PFSK-1 (cell line): Measurements from ENCODE around the gene RNPS1.

Experiments used
- FOXP2 ChIP-seq: optimal IDR thresholded peaks from 2 replicates; pipeline ENCODE3; 2011; ENCODE audit warnings: borderline replicate concordance, control low read depth, inconsistent platforms; ENCODE audit not compliant: insufficient read depth; ENCODE audit errors: extremely low read length, extremely low read depth
- POLR2AphosphoS5 ChIP-seq: IDR thresholded peaks from 2 replicates; pipeline ENCODE4 v1.6.1; 2012; ENCODE audit warnings: low read depth, mild to moderate bottlenecking, control low read depth, low read length, moderate library complexity
- SIN3A ChIP-seq: IDR thresholded peaks from 2 replicates; pipeline ENCODE4 v1.6.1; 2012; ENCODE audit warnings: mild to moderate bottlenecking, low read length, moderate library complexity, borderline replicate concordance; ENCODE audit not compliant: insufficient read depth
- TAF1 ChIP-seq: IDR thresholded peaks from 2 replicates; pipeline ENCODE4 v1.6.1; 2012; ENCODE audit warnings: low read length, control low read depth, borderline replicate concordance; ENCODE audit not compliant: insufficient read depth
- TF ChIP-seq, protein P1 (sequence below), 2 experiments: IDR thresholded peaks; 2 replicates each; pipeline versions ENCODE4 v1.6.1 to v1.8.0; 2011 to 2012; ENCODE audit warnings: low read depth in 2 of 2, low read length in 2 of 2, control low read depth in 1 of 2, inconsistent platforms in 1 of 2, mild to moderate bottlenecking in 1 of 2, moderate library complexity in 1 of 2; ENCODE audit not compliant: insufficient read depth in 1 of 2

The RNPS1 gene

DNA sequence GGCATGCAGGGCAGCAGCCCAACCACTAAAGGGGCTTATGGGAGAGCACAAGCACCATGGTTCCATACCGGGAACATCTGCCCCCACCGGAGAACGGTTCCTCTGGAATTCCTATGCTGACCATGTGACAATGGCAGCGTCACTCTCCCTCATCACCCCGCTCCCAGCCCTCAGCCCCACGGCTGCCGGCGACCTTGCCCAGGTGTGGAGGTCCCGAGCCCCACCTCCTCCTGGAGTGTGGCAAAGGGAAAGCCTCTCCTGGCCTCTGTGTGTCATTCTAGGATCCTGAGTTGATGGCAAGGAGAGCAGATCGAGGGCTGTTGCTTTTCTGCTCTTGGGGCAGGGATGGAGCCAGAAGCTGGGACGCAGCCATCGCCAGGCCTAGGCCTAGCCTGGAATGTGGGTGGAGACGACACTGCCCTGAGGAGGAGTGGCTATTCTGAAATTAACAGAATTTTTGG lies 17.8 kb upstream of the RNPS1 start:
- no peak for TF ChIP-seq POLR2AphosphoS5
- TF ChIP-seq, protein P1, sequence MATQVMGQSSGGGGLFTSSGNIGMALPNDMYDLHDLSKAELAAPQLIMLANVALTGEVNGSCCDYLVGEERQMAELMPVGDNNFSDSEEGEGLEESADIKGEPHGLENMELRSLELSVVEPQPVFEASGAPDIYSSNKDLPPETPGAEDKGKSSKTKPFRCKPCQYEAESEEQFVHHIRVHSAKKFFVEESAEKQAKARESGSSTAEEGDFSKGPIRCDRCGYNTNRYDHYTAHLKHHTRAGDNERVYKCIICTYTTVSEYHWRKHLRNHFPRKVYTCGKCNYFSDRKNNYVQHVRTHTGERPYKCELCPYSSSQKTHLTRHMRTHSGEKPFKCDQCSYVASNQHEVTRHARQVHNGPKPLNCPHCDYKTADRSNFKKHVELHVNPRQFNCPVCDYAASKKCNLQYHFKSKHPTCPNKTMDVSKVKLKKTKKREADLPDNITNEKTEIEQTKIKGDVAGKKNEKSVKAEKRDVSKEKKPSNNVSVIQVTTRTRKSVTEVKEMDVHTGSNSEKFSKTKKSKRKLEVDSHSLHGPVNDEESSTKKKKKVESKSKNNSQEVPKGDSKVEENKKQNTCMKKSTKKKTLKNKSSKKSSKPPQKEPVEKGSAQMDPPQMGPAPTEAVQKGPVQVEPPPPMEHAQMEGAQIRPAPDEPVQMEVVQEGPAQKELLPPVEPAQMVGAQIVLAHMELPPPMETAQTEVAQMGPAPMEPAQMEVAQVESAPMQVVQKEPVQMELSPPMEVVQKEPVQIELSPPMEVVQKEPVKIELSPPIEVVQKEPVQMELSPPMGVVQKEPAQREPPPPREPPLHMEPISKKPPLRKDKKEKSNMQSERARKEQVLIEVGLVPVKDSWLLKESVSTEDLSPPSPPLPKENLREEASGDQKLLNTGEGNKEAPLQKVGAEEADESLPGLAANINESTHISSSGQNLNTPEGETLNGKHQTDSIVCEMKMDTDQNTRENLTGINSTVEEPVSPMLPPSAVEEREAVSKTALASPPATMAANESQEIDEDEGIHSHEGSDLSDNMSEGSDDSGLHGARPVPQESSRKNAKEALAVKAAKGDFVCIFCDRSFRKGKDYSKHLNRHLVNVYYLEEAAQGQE (IDR thresholded peaks at IDR 0.05; ENCODE audit: insufficient read depth in 1 of 2, low read depth in 2 of 2, low read length in 2 of 2): no peak
- TF ChIP-seq FOXP2: no peak
- TF ChIP-seq TAF1: no peak
- TF ChIP-seq SIN3A: no peak

DNA sequence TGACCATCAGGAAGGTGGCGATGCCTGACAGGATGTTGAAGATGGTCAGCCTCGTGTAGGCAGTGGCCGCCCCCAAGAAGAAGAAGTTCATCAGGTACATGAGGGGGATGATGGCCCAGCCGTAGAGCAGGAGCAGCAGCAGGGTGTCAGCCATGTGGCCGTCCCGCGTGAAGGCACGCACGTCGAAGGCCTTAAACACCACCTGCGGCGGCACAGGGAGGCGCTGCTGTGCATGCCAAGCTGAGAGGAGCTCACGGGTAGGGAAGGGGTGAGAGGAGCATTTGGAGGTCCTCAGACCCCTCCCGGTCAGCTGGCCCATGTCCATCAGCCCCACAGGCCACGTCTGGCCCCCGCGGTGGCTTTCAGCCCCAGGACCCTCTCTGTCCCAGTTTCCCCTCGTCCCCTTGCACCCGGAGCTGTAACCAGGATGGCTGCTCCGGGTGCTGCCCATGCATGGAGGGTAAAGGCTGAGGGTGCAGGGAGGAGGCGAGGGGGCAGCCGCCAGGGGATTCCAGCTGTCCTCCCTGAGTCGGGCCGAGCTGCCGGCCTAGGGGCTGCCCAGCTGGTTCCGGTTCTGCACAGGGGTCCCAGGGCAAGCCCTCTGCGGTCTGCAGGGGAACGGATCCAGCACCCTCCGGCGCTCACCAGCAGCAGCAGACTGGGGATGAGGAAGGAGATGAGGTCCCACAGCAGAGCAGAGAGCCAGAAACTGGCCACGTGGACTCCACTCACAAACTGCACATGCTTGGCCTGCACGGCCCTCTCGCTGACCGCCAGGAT lies 17.1 kb upstream of the RNPS1 start:
- TF ChIP-seq SIN3A: no peak
- TF ChIP-seq POLR2AphosphoS5: no peak
- TF ChIP-seq, protein P1 (IDR thresholded peaks at IDR 0.05; ENCODE audit: insufficient read depth in 1 of 2, low read depth in 2 of 2, low read length in 2 of 2): no peak
- TF ChIP-seq TAF1: no peak
- no peak for TF ChIP-seq FOXP2

DNA sequence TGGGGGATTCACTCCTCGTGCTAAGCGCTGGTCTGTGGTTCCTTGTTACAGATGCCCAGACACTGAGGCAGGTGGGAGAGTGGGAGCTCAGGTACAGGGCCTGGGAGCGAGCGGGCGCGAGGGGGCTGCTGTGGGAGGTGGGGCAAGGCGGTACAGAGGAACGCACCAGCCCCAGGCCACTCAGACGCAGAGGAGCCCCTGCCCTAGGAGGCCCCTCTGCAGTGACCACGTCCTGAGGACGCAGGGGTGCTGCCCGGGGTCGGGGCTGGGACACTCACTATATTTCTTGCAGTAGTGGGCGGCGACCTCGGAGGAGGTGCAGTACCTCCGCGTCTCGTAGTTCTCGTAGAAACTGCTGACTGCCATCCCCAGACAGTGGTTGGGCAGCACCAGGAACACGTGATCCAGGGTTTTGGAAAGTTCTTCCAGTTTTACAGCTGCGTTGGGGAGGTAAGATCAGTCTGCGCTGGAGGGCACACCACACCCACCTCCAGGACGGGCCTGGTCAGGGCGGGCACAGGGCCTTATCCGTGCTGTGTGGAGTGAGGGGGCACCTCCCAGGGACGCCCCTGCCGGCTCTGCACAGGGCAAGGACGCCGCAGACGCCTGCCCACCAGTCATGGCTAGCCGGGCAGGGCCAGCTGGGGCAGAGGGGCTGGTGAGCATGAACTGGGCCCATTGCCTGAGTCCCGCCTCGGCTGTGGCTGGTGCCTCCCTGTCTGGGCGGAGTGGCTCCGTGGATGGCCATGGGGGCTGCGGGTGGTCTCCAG lies 16.3 kb upstream of the RNPS1 start:
- no peak for TF ChIP-seq POLR2AphosphoS5
- no peak for TF ChIP-seq TAF1
- TF ChIP-seq SIN3A: no peak
- TF ChIP-seq, protein P1 (IDR thresholded peaks at IDR 0.05; ENCODE audit: insufficient read depth in 1 of 2, low read depth in 2 of 2, low read length in 2 of 2): no peak
- no peak for TF ChIP-seq FOXP2

DNA sequence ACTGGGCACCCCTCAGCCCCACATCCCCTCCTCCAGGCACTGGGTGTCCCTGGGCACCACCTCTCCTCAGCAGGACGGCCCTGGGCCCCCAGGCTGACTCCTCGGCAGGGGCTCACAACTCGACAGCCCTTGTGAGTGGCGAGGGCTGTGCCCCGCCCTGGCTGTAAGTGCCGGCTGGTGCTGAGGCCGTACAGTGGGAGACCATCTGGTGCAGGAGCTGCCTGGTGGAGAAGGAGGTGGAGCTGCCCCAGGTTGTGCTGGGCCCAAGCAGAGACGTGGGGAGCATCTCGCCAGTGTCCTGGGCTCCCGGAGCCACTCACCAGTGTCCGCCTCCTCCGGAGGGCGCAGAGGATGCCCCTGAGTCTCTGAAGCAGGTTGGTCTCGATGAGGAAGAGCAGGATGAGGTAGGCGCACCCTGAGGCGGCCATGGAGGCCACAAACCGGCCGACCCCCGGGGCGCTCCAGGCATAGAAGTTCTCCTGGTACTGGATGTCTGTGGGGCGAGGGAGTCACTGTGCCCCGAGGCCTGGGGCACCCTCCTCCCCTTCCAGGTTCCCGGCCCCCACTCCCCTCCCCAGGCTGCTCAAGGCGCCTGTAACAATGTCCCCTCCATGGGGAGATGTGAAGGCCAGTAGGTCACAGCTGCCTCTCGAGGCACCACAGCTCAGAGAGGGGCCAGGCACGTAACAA lies 15.1 kb upstream of the RNPS1 start:
- no peak for TF ChIP-seq POLR2AphosphoS5
- TF ChIP-seq, protein P1 (IDR thresholded peaks at IDR 0.05; ENCODE audit: insufficient read depth in 1 of 2, low read depth in 2 of 2, low read length in 2 of 2): no peak
- no peak for TF ChIP-seq TAF1
- TF ChIP-seq FOXP2: no peak
- TF ChIP-seq SIN3A: no peak
